GM18870 (cell line): Measurements from ENCODE around the gene KCNJ1.

Experiments
- ATAC-seq: cut with Tn5 transposase; IDR thresholded peaks from one replicate; pipeline ENCODE4 v1.9.1; 2021; ENCODE audit warnings: moderate library complexity; ENCODE audit not compliant: unreplicated experiment

KCNJ1 gene

GRCh38 chr11:128867277-128867676, at the start of gene KCNJ1:
Gene KCNJ1 (minus strand): TSS chr11:128867296. CDS start chr11:128840243, 27,053 bp downstream.
- ATAC-seq: no peak

GRCh38 chr11:128916681-128917080, 49.6 kb upstream of the KCNJ1 start:
- no peak for ATAC-seq

- ATAC-seq: no peak
These were observed 49.0 kb upstream of the KCNJ1 start for GRCh38 chr11:128916037-128916572.

GRCh38 chr11:128915149-128915521, 48.0 kb upstream of the KCNJ1 start:
- no peak for ATAC-seq

- no peak for ATAC-seq
These were observed 47.4 kb upstream of the KCNJ1 start for GRCh38 chr11:128914216-128915148.

GRCh38 chr11:128913806-128914205, 46.7 kb upstream of the KCNJ1 start:
- no peak for ATAC-seq

GRCh38 chr11:128911701-128912100, 44.6 kb upstream of the KCNJ1 start:
- no peak for ATAC-seq

- no peak for ATAC-seq
These were observed 44.1 kb upstream of the KCNJ1 start for GRCh38 chr11:128911239-128911638.

GRCh38 chr11:128910576-128910975, 43.5 kb upstream of the KCNJ1 start:
- ATAC-seq: no peak

GRCh38 chr11:128909438-128910125, 42.5 kb upstream of the KCNJ1 start:
- ATAC-seq: no peak

- no peak for ATAC-seq
These were observed 41.5 kb upstream of the KCNJ1 start for GRCh38 chr11:128908391-128909246.

GRCh38 chr11:128907585-128907984, 40.5 kb upstream of the KCNJ1 start:
- ATAC-seq: no peak

- no peak for ATAC-seq
These were observed 39.3 kb upstream of the KCNJ1 start for GRCh38 chr11:128906185-128907050.

- ATAC-seq: no peak
These were observed 38.5 kb upstream of the KCNJ1 start for GRCh38 chr11:128905345-128906184.

- ATAC-seq: no peak
These were observed 37.7 kb upstream of the KCNJ1 start for GRCh38 chr11:128904656-128905344.

GRCh38 chr11:128904303-128904655, 37.2 kb upstream of the KCNJ1 start:
- ATAC-seq: no peak

GRCh38 chr11:128903248-128904061, 36.4 kb upstream of the KCNJ1 start:
- no peak for ATAC-seq
